ENCODE results near the gene D2HGDH. TPM values are rescaled to one million over a fixed set of nuclear protein-coding genes. Genes with fewer than 3 reads are reported as not detected.
"Not testable (repeated sequence)": the region's sequence is repeated elsewhere in the genome, so short reads cannot be mapped to it uniquely, and the experiment has no call there.

Gene D2HGDH
- total and polyA plus RNA-seq, 2 experiments from 2014 or later: 9.7 to 19.1 TPM

DNA sequence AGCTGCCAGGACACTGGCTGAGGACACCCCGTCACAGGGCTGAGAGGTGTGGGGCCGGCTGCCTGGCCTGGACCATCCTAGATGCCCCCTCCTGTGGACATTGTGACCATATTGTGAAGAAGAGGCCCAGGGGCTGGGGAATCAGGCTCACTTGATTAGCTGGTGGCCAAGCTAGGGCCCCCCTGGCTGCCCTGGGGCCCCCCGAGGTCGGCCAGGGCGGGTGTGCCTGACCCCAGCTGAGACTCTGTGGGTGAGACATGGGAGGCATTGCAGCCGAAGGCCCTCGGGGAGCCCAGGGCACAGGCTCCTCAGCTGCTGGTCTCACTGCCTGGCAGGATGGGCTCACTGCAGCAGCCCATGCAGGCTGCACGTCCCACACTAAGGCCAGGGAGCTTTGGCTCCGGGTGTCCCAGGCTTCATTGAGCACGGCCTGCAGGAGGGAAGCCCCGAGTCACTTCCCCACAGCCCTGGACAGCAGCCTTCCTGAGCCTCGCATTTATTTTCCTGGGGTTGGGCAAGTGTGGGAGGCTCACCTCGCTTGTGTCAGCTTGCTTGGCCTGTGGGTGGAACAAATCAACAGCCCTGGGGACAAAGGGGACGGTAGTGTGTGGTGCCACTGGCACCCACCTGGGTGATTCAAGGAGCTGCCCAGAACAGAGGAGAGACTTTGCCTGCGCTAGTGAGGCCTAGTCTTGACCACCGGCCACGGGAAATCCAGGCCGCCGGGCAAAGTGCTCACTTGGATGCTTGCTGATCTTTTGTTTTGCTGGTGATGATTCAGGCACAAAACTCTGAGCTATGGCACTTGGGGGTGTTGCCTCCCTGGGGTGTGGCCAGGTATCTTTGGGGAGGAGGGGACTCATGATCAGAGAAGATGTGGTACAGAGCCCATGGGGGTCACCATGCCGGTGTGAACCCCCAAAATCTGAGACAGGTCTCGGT is 43.5 kb downstream of the D2HGDH start:
- Histone ChIP-seq H3K9ac (no peak overlapping the region), H3K4me3 (no peak overlapping the region), H3K79me2 (ENCODE audit: insufficient read depth) (no peaks in the 10 kb centered on the region), H3K27ac (no peak overlapping the region), H2AFZ (no peak overlapping the region), H3K9me3 (ENCODE audit: low read depth) (no peaks in the 10 kb centered on the region), H3K36me3 (ENCODE audit: low read depth) (no peaks in the 10 kb centered on the region), H3K4me2 (ENCODE audit: unreplicated experiment) (no peak overlapping the region), H3K4me1 (ENCODE audit: insufficient read depth) (peaks cover 10% of the 10 kb centered on the region), H3K9me2 (ENCODE audit: insufficient read depth) (no peaks in the 10 kb centered on the region), H3F3A (ENCODE audit: insufficient read depth) (no peaks in the 10 kb centered on the region), H3K27me3 (replicated peaks; ENCODE audit: insufficient read depth) (no peaks in the 10 kb centered on the region), H4K20me1 (ENCODE audit: insufficient read depth) (no peaks in the 10 kb centered on the region)
- no peak for TF ChIP-seq EZH2 (IDR thresholded peaks at IDR 0.05; ENCODE audit: insufficient read depth, poor library complexity, severe bottlenecking)
- no peak for TF ChIP-seq EZH2phosphoT487 (IDR thresholded peaks at IDR 0.05; ENCODE audit: insufficient read depth, low read depth)
- WGBS, 2 experiments (ENCODE audit: low coverage in 1 of 2, low lambda C conversion rate in 2 of 2, missing lambda C conversion rate in 2 of 2): 75 to 77% methylated on average over 21 of the region's 21 CpGs
- DNase-seq: no peak
- in situ Hi-C loops (cut with MboI): no loop called here

DNA sequence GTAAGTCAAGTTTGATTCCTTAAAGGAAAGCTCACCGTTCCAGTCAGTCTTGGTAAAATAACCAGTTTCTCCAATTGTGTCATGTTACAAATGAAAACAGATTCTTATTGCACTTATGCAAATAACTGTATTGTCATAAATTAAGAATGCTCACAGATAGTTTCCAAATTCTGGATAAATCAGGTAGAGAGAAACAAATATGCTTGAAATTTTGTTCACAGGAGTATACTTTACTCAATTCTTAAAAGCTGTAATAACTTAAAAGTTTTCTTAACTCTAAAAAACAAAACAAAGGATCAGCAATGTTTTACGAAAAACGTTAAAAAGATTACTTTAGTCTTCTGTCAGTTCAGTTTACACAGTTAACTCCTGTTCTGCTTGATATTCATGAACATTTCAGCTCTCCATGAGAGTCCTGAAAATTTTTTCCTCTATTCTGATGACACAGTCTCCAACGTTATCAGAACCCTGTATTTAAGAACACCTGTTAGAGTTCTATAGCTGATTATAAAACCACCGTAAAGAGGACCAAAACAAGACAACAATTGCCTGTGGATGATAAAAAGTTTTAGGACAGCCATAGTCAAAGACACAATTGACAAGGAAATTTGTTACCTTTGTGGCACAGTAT is 46.6 kb downstream of the D2HGDH start:
- in situ Hi-C loops (cut with MboI): no loop called here
- 50 to 54% methylated on average over 5 of the region's 5 CpGs for WGBS, 2 experiments (ENCODE audit: low coverage in 1 of 2, low lambda C conversion rate in 2 of 2, missing lambda C conversion rate in 2 of 2)
- H3K4me1 ChIP-seq (ENCODE audit: insufficient read depth): no peaks in the 10 kb centered on the region

DNA sequence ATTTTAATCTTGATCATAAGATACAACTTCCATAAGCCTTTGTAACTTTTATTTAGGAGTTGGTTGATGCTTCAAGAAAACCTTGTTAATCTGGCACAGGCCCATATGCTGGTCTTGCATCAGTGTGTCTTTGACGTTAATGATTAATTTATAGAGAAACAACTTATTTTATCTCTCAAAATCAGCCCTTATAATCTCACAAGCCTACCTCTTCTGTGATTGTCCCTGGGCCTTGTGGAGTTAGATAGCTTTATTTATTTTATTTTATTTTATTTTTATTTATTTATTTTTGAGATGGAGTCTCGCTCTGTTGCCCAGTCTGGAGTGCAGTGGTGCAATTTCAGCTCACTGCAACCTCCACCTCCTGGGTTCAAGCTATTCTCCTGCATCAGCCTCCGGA is 47.6 kb downstream of the D2HGDH start:
- H3K9ac ChIP-seq; in situ Hi-C loops (cut with MboI); DNase-seq; H3K4me3 ChIP-seq; H3K79me2 ChIP-seq (ENCODE audit: insufficient read depth); H3K4me1 ChIP-seq (ENCODE audit: insufficient read depth); H3K27ac ChIP-seq; H4K20me1 ChIP-seq (ENCODE audit: insufficient read depth); H3K9me2 ChIP-seq (ENCODE audit: insufficient read depth); H3F3A ChIP-seq (ENCODE audit: insufficient read depth); H3K9me3 ChIP-seq (ENCODE audit: low read depth); H3K4me2 ChIP-seq (ENCODE audit: unreplicated experiment); H3K36me3 ChIP-seq (ENCODE audit: low read depth); H2AFZ ChIP-seq; H3K27me3 ChIP-seq (replicated peaks; ENCODE audit: insufficient read depth): not testable (repeated sequence)
- 38 to 52% methylated on average over 3 of the region's 3 CpGs for WGBS, 2 experiments (ENCODE audit: low coverage in 1 of 2, low lambda C conversion rate in 2 of 2, missing lambda C conversion rate in 2 of 2)

More for the DNA sequence above, 46.6 kb downstream of the D2HGDH start:
- Histone ChIP-seq H3F3A (ENCODE audit: insufficient read depth) (no peaks in the 10 kb centered on the region), H3K27ac (no peak overlapping the region), H3K79me2 (ENCODE audit: insufficient read depth) (no peaks in the 10 kb centered on the region), H3K4me3 (no peak overlapping the region), H3K4me2 (ENCODE audit: unreplicated experiment) (no peak overlapping the region), H3K36me3 (ENCODE audit: low read depth) (no peaks in the 10 kb centered on the region), H3K9ac (no peak overlapping the region), H2AFZ (no peak overlapping the region), H3K9me3 (ENCODE audit: low read depth) (no peaks in the 10 kb centered on the region), H4K20me1 (ENCODE audit: insufficient read depth) (no peaks in the 10 kb centered on the region), H3K27me3 (replicated peaks; ENCODE audit: insufficient read depth) (no peaks in the 10 kb centered on the region), H3K9me2 (ENCODE audit: insufficient read depth) (no peaks in the 10 kb centered on the region)
- no peak for DNase-seq
- no peak for TF ChIP-seq EZH2 (IDR thresholded peaks at IDR 0.05; ENCODE audit: insufficient read depth, poor library complexity, severe bottlenecking)
- no peak for TF ChIP-seq EZH2phosphoT487 (IDR thresholded peaks at IDR 0.05; ENCODE audit: insufficient read depth, low read depth)

- Histone ChIP-seq H3K79me2 (ENCODE audit: insufficient read depth) (no peaks in the 10 kb centered on the region), H3F3A (ENCODE audit: insufficient read depth) (no peaks in the 10 kb centered on the region), H3K4me2 (ENCODE audit: unreplicated experiment) (no peak overlapping the region), H3K9ac (no peak overlapping the region), H3K4me1 (ENCODE audit: insufficient read depth) (no peaks in the 10 kb centered on the region), H2AFZ (no peak overlapping the region), H3K36me3 (ENCODE audit: low read depth) (no peaks in the 10 kb centered on the region), H3K9me2 (ENCODE audit: insufficient read depth) (no peaks in the 10 kb centered on the region), H3K9me3 (ENCODE audit: low read depth) (no peaks in the 10 kb centered on the region), H3K27ac (no peak overlapping the region), H3K27me3 (replicated peaks; ENCODE audit: insufficient read depth) (no peaks in the 10 kb centered on the region), H3K4me3 (no peak overlapping the region), H4K20me1 (ENCODE audit: insufficient read depth) (no peaks in the 10 kb centered on the region)
- 80% methylated on average over 4 of the region's 4 CpGs for WGBS, 2 experiments (ENCODE audit: low coverage in 1 of 2, low lambda C conversion rate in 2 of 2, missing lambda C conversion rate in 2 of 2)
- DNase-seq: no peak
- in situ Hi-C loops (cut with MboI): no loop called here
- TF ChIP-seq EZH2phosphoT487 (IDR thresholded peaks at IDR 0.05; ENCODE audit: insufficient read depth, low read depth): no peak
- no peak for TF ChIP-seq EZH2 (IDR thresholded peaks at IDR 0.05; ENCODE audit: insufficient read depth, poor library complexity, severe bottlenecking)
Observed at GRCh38 chr2:241788135-241788534, 53.7 kb downstream of the D2HGDH start.

Data from GM23248 (cell line).